IPS DF 4.7 (cell line): ENCODE results near the gene NFATC2.

ENCODE experiments used
- DNase-seq: peaks from one replicate; pipeline ENCODE4 v3.0.0-alpha.2; 2013; ENCODE audit warnings: low spot score; ENCODE audit errors: extremely low read depth

Gene NFATC2

DNA sequence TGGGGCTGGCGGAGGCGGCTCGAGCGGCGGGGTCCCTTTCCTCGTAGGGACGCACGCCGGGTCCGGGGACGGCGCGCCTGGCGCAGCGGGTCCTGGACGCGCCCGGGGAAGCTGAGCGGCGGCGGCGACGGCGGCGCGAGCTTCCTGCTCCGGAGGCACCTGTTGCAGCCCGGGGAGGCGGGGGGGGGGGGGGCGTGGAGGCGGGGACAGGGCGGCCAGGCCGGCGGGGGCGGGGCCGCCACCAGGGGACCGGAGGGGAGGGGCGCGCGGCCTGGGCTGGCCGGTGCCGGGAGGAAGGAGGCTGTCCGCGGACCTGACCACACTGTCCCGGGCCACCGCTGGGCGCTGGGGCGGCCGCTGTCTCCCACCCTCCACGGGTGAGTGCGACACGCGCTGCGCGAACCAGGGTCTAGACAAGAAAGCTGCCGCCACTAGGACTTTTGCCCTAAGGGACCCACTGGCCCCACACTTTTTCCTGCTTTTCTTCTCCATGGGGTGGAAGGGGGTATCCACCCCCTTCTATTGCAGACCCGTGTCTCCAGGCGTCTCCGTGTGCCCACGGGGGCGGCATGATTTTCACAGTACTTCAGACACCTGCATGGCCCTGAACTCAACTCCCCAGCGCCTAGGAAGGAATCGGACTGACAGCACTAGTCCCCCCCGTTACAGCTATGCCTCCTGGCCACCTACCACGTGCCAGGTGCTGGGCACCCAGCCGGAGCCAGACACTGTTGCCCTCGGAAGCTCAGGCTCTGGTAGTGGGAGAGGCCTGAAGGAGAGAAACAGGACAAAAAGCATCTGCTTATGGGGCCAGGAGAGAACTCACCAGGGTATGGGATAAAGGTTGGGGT is at the start of gene NFATC2:
NFATC2 (minus strand) TSS at position 149 of the 851 bp plus-strand sequence. CDS start 220 bp downstream, outside the sequence.
- no peak for DNase-seq

DNA sequence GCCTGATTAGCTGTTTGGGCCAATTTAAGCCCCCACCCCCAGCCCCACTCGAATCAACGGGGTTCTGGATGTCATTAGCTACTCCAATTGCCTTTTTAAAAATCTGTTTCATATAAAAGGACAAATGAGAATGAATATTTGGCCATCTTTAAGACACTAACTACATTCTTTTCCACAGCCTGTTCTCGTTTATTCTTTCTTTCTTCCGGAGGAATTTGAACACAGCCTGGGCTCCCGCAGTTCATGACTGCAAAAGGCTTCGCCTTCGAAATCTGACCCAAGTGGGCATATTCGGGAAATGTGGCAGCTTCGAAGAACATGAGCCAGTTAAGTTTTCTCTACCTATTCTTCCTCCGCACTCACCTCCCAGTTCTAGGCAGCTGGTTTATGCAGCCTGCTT is 49.4 kb upstream of the NFATC2 start:
- DNase-seq: no peak

DNA sequence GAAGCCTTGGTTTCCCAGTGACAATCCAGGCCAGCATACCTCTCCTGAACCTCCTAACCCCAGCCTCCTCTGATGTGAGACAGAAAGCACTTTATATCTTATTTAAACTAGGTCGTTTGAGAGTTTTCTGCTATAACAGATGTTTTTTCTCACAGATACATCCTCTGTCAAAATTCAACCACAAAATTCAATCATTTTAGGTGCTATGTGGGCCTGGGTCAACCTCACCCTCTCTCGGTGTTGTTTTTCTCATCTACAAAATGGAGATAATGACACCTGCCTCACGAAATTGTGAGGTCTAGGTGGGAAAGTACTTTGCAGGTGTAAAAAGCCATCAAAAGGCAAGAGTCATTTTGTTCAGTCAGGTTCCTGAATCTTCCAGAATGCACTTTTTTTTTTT is 46.2 kb upstream of the NFATC2 start:
- no peak for DNase-seq

DNA sequence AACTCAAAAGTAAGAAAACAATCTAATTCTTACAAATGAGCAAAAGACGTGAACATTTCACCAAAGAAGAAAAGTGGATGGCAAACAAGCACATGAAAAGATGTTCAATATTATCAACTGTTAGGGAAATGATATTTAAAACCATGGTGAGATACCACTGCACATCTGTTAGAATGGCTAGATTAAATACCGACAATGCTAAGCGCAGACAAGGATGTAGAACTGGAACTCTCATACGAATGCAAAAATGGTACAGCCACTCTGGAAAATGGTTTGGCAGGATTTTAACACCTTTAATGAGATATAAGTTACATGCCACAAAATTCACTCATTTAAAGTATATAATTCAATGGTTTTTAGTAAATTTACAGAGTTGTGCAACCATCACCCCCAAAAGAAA is 44.6 kb upstream of the NFATC2 start:
- no peak for DNase-seq

DNA sequence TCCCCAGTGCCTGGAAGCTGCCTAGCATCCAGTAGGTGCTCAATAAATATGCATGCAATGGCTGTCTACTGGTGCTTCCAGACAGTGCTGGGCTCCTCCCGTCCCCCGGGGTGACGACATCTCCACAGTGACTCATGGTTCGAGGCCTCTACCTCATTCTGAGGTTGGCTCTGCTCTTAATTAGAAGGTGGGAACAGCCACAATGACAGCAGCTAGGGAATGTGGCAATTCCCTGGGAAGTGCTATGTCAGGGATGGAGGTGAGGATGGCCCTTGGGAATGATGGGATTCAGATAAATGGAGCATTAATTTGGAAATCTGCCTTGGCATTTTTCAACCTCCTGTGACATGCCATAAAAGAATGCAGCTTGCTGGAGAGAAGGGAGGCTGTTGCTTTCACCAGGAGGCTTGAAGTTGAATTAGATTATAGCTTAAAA is 43.5 kb upstream of the NFATC2 start:
- DNase-seq: no peak

DNA sequence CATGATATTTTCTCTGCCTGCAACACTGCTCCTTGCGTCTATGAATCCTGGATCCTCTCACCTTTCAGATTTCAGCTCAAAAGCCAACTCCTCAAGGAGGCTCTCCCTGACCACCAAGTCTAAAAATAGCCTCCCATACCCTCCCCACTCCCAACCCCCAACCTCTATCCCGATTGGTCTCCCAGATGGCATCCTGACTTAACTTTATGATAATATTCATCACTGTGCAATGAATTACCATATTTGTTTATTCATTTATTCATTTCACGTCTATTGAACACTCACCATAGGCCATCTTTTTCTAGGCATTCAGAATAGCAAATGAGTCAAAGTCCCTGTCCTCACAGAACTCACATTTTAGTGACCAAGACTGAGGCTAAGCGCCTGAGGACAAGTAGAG is 42.6 kb upstream of the NFATC2 start:
- DNase-seq: no peak

DNA sequence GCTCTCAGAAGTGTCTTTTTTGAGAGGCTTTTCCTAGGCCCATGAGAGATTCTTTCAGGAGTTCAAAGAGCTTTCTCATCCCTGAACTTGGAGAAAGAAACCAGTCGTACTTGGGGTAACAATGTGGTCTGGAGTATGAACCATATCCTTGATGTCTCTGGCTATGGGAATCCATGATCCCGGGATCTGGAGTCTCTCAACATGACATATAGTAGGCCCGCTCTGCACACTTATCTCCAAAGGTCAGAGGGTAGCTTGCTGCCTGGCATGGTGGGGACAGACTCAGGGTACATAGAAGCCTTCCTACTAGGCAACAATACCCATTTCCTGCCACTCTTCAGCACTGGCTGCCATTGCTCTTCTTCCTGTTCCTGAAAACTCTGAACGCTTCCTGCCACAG is 42.2 kb upstream of the NFATC2 start:
- no peak for DNase-seq

DNA sequence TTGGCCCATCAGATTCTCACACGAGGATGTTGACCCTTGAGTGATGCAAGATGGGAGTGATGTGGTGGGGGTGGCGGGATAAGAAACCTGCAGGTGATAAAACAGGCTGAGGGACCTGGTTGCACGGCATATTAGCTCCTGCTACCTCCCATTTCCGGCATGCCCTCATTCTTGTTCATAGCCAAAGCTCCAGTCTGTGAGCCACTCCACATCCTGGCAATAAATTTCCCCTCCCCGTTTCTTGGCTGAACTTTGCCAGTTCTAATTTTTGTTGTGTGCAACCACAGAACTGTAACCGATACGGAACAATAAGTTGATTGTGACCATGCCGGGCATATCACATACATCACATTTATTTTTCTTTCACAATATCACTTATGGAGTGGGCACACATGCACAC is 41.6 kb upstream of the NFATC2 start:
- no peak for DNase-seq

DNA sequence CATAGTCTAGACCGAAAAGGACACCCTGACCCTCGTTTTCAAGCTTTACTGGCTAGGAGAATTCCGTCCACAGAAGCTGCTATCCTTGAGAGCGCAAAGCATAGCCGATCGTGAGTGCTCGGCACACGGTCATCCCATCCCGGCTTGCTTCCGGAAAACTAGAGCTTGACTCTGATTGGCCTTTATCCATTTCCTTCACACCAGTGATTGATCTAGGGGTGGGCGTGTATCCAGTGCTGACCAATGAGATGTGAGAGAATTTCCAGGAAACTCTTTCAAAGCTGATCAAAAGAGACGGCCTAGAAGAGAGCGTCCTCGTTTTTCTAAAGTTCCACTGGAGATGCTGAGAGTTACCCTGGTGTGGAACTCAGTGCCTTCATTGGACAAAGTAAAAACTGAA is 41.0 kb upstream of the NFATC2 start:
- no peak for DNase-seq

DNA sequence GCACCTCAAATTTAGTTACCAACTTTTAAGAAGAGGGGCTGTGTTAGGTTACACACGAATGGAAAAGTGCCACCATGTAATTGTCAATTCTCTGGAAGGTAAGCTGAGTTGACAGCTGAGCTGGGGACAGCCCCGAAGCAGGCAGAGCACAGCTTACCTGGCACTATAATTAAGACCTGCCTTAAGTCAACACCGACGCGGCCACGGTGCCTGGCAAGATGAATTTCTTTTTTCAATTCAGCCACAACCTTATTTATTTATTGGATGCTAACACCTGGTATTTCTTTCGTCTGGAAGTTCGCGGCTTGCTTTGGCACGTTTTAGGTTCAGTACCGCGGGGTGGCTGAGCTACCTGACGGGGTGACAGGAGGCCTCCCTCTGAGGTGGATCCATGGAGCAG is 40.6 kb upstream of the NFATC2 start:
- DNase-seq: no peak

DNA sequence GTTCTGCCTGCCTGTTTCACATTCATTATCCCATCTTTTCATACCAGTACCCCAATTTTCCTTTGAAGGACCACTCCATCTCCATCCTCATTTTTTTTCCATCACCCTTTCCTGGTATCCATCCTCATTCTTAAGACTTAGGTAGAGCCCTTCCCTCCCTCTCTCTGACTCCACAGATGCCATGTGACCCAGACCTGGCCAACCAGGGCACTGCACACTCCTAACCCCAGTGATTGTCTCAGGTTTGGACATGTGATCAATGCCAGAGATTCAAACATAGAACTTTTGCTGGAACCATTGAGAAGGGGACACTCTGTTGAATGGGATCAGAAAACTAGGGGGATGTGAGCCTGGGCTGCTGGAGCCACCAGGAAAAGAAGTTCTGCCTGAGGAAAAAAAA is 39.1 kb upstream of the NFATC2 start:
- DNase-seq: no peak

DNA sequence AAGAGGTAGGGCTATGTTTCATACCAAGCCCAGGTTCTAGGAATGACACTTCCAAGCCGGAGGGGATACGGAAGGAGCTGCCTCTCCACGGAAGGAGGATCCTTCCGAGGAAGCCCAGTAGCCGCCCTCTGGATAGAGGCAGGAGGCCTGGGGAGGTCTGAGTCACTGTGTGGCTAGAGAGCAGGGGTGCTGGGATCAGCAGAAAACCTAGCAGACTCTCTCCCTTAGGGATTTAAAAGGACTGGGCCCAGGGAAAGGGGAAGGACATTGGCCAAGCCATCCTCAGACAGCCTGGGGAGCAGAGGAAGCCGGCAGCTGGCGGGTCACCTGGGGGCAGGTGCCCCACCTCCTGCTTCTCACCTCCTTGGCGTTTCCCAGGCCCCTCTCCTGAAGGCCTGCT is 36.6 kb upstream of the NFATC2 start:
- no peak for DNase-seq

DNA sequence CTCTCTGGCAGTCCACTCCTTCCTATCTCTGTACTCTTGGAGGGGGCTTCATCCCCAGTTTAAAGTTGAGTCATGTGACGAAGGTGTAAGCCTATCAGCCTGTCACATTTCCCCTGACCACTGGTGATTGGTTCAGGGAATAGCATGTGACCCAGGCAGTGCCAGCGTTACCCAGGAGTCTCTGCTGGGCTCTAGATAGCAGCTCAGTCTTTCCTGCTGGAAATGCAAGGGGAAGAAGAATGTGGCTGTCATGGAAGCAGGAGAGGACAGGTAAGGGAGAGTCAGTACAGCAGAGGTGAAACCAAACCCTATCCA is 35.6 kb upstream of the NFATC2 start:
- no peak for DNase-seq

DNA sequence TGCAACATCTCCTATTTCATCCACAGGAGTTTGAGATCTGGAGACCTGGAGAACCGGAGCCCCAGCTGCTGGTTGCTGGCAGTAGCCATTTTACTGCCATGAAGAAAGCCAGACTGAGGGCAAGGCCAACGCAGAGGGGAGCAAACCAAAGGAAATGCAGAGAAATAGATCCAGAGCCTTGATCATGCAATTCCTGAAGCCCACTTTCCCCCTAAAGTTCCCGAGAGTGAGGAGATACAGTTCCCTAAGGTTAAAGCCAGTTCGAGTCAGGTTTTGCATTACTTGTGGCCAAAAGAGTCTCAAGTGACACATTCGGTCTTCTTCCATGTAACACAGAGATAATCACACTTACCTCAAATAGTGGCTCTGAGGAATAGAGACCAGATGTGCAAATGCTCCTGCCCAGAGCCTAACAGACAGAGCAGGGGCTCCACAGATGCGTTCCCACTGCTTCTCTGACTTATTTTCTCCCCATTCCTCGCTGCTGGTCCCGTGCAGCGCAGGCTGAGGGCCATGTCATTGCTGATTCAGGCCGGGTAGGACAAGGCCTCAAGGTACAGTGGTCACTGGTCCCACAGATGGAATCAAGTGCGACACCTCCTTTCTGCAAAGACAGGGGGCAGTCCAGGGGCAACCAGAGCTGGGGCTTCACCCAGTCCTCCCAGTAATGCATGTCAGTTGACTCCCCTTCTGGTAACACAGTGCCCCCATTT is 35.1 kb upstream of the NFATC2 start:
- DNase-seq: no peak

DNA sequence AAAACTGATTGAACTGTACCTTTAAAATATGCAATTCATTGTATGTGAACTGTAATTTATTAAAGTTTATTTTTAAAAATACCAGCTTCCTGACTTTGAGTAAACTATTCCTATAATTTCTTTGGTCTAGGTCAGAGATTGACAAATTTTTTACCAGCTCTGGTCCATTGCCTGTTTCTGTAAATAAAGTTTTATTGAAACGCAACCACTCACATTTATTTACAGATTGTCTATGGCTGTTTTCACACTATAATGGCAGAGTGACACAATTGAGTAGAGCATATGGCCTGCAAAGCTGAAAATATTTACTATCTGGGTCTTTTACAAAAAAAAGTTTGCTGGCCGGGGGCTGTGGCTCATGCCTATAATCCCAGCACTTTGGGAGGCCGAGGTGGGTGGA is 33.0 kb upstream of the NFATC2 start:
- no peak for DNase-seq

DNA sequence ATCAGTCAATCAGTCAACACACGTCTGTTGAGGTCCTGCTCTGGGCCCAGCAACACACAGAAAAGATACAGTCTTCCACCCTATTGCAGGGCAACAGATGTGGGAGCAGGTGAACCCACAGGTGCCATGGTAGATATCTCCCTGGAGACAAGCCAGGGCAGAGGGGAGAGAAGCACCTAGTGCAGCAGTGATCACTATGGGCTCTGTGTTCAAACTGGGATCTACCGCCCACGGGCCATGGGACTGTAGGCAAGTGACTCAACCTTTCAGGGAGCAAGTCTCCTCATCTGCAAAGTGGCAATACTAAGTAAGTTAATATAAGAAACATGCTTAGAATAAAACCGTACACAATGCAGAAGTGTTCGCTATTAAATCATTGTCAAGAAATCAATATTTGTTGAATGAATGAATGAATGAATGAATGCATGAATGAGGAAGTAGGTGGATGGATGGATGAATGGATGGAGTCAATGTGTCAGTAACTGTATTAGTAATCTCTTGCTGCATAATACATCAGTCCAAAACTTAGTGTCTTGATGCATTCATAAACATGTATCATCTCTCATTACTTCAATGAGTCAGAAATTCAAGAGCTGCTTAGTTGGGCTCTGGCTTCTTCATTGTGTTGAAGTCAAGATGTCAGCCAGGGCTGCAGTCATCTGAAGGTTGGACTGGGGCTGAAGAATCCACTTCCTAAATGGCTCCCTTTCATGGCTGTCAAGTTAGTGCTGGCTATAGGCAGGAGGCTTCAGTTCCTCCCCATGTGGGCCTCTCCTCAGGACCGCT is 31.9 kb upstream of the NFATC2 start:
- no peak for DNase-seq

DNA sequence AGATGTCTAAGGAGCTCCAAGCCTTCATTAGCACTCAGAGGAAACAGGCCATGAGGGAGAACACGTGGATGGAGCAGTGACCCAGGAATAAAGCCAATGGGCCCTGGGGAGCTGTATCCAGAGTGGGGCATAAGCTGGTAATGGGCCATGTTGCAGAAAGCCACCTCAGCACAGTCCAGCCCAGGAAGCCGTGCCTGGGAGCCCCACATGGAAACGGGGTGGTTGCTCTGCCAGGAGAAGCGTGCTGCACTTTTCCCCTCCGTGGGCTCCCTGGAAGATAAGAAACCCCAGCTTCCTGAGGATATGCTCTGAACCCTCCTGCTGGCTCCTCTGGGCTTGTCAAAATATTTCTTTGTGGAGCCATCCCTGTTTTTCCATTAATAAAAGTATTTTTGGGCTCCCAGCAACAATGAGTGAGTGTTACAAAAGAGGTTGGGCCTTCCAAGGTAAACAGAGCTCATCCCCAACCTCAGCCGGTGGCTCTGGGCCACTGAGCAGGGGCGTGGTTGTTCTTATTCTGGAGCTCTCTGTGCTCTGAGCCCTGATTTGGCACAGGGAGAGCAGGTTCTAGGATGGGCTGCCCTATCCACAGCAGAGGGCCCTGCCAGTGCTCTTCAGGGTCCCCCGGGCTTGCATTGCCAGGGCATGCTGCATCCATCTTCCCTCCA is 31.2 kb upstream of the NFATC2 start:
- no peak for DNase-seq

DNA sequence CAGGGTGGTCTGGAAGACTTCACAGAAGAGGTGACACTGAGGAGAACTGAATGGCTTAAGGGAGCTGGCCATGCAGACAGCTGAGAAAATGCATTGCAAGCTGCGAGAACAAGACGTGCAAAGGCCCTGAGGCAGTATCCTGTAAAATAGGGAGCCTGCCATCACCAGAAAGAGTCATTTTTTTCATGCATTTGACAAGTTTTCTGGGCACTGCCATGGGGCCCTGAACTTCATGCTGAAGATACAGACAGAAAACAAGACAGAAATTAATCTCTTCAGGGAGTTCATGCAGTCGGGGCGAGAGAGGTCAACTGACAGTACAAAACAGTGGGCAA is 28.9 kb upstream of the NFATC2 start:
- no peak for DNase-seq

DNA sequence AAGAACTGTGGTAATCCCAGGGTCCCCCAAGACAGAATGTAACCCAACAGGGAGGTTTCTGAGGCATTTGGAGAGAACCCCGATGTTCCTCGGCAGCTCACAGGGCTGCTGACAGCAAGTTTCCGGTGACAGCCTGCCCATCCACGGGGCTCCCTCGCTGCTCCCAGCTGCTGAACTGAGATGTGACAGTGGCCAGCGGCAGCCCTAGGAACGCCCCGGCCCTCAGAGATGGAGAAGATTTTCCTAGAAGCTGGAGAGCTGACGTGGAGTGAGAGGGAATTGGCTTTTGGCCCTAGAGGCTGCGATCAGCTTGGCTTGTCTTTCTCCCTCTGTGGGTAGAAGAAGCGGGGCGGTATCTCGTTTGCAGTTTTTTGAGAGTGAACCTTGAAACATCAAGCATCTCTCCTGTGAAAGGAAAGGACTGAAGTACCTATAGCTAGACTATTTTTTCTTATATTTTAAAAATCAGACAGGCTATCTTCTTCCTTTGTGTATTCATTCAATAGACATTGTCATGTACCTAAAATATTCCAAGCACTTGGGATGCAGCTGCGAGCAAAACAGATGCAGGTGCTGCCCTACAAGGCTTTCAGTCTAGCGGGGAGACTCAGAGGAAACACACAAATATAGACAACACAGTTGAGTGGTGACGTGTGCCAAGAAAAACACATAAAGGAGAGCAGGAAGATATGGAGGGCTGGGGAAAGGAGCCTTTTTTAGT is 28.4 kb upstream of the NFATC2 start:
- DNase-seq: no peak

DNA sequence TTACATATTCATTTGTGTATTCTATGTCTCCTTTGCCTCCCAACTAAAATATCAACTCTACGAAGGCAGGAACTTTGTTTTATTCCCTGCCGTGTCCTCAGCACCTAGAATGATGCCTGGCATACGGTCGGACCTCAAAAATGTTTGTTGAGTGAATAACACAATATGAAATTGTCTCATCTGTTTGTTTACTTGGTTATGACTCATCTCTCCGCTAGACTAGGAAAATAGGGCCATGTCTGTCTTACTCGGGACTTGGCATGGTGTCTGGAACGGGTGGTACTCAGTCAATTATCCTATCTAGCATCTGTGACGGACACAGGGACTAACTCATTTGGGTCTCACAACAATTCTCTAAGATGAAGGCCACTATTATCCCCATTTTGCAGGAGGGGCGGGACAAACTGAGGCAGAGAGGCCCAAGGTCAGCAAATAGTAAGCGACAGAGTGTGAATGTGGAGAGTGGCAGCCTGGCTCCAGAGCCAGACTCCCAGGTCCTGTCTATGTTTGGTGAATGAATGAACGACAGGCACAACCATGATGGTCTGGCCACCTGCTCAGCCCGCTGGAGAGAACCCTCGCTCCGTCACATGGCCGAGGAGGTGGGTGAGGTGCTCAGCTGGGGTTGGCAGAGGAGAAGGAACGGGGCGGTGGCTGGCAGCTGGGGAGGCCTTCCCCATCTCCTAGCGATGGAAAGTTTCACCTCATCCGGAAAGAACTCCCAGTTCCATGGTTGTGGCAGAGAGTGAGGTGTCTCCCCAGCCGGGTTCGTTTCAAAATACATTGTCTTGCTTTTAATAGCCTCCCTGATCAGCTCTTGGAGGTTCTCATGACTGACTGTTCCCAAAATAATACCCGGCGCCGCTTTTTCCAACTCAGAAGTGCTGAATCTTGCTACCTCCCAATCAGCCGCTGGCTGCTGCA is 27.6 kb upstream of the NFATC2 start:
- DNase-seq: no peak
